Testis (tissue), 3 donors: ENCODE results near the gene PDS5A. TPM values are rescaled to one million over a fixed set of nuclear protein-coding genes. Genes with fewer than 3 reads are reported as not detected.
"Not testable (repeated sequence)": the region's sequence is repeated elsewhere in the genome, so short reads cannot be mapped to it uniquely, and the experiment has no call there.

Experiments used
- DNase-seq: peaks from one replicate; pipeline ENCODE4 v3.0.0-alpha.2; 2019
- H3K27ac ChIP-seq, 2 donors: fragments of 200-600 bp; sonication (generic); one replicate each; pipeline ENCODE4 v1.5.1; 2019
- H3K27me3 ChIP-seq: fragments of 200-600 bp; sonication (generic); one replicate; pipeline ENCODE4 v1.5.1; 2019
- H3K36me3 ChIP-seq: fragments of 200-600 bp; sonication (generic); one replicate; pipeline ENCODE4 v1.5.1; 2017; ENCODE audit warnings: low read depth; ENCODE audit errors: missing control alignments
- H3K4me1 ChIP-seq: fragments of 200-600 bp; sonication (generic); one replicate; pipeline ENCODE4 v1.5.1; 2019
- H3K4me3 ChIP-seq, 2 donors: fragments of 200-600 bp; sonication (generic); one replicate each; pipeline ENCODE4 v1.5.1; 2017 to 2019
- H3K9me3 ChIP-seq: fragments of 200-600 bp; sonication (generic); one replicate; pipeline ENCODE4 v1.5.1; 2017
- POLR2A ChIP-seq: fragments of 450-650 bp; IDR thresholded peaks from one replicate; pipeline ENCODE4 v1.6.1; 2017; ENCODE audit warnings: antibody characterized with exemption, mild to moderate bottlenecking, moderate library complexity
- WGBS, 2 donors: methylation state at CpG; one replicate each; pipeline ENCODE4 v1.1.5; 2018; 5-methylcytosine and 5-hydroxymethylcytosine counted together
- intact Hi-C: fragments of 100-400 bp; cut with DNase I; formaldehyde crosslinking; loops from one replicate; pipeline ENCODE4 v1.15.1; 2023; ENCODE audit warnings: low total_unique reads
- polyA plus RNA-seq: library from polyadenylated mRNA; stranded (reverse); fragments of 350-450 nt; fragmentation: Illumina TruSeq; extraction: RNeasy Lipid Tissue Mini Kit (QIAGEN cat#74804); gene quantifications from one replicate; pipeline ENCODE4 v1.2.3, GENCODE V29; 2014; ENCODE audit warnings: low read depth, low replicate concordance; ENCODE audit not compliant: insufficient read depth
- small RNA-seq, 2 donors: library from RNA; depleted of rRNA; stranded (forward); fragments of <200 nt; gene quantifications; one replicate each; pipeline ENCODE3, GENCODE V24; 2016
- total RNA-seq, 2 donors: library from RNA; depleted of rRNA; stranded (reverse); fragments of >200 nt; gene quantifications; one replicate each; pipeline ENCODE4 v1.2.3, GENCODE V29; 2016
- TF ChIP-seq, protein P1 (sequence below), 3 experiments: fragments of 450-650 bp in 2 of 3; fragments of 200-600 bp in 1 of 3; sonication (generic) in 1 of 3; IDR thresholded peaks; one replicate each; pipeline ENCODE4 v1.5.1; 2016 to 2019; ENCODE audit warnings: antibody characterized with exemption in 3 of 3, mild to moderate bottlenecking in 2 of 3, moderate library complexity in 1 of 3

Gene PDS5A
- total and polyA plus RNA-seq, 3 donors from 2014 or later = 20.7 to 61.7 (median 61.3) TPM

DNA sequence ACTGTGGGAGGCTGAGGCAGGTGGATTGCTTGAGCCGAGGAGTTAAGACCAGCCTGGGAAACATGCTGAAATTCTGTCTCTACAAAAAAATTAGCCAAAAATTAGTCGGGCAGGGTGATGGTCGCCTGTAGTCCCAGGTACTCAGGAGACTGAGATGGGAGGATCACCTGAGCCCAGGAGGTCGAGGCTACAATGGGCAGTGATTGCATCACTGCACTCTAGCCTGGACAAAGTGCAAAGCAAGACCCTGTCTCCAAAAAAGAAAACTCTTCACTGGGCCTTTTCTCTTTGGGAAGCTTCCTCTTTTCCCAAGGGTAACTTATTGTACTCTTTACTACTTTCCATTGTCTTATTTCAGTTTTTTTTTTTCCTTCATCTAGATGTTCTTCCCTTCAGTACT lies 190.9 kb downstream of the PDS5A start:
- no peak for TF ChIP-seq POLR2A
- TF ChIP-seq, protein P1, sequence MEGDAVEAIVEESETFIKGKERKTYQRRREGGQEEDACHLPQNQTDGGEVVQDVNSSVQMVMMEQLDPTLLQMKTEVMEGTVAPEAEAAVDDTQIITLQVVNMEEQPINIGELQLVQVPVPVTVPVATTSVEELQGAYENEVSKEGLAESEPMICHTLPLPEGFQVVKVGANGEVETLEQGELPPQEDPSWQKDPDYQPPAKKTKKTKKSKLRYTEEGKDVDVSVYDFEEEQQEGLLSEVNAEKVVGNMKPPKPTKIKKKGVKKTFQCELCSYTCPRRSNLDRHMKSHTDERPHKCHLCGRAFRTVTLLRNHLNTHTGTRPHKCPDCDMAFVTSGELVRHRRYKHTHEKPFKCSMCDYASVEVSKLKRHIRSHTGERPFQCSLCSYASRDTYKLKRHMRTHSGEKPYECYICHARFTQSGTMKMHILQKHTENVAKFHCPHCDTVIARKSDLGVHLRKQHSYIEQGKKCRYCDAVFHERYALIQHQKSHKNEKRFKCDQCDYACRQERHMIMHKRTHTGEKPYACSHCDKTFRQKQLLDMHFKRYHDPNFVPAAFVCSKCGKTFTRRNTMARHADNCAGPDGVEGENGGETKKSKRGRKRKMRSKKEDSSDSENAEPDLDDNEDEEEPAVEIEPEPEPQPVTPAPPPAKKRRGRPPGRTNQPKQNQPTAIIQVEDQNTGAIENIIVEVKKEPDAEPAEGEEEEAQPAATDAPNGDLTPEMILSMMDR (IDR thresholded peaks at IDR 0.05) = no peak
- intact Hi-C loops = no loop called here
- H3K36me3 ChIP-seq = no peaks in the 10 kb centered on the region
- H3K27ac ChIP-seq = no peak overlapping the region
- no peaks in the 10 kb centered on the region for H3K4me1 ChIP-seq
- no peak for DNase-seq
- 76 to 81% methylated on average over 4 of the region's 4 CpGs for WGBS, 2 donors
- H3K9me3 ChIP-seq = no peaks in the 10 kb centered on the region
- no peak overlapping the region for H3K4me3 ChIP-seq
- no peaks in the 10 kb centered on the region for H3K27me3 ChIP-seq

DNA sequence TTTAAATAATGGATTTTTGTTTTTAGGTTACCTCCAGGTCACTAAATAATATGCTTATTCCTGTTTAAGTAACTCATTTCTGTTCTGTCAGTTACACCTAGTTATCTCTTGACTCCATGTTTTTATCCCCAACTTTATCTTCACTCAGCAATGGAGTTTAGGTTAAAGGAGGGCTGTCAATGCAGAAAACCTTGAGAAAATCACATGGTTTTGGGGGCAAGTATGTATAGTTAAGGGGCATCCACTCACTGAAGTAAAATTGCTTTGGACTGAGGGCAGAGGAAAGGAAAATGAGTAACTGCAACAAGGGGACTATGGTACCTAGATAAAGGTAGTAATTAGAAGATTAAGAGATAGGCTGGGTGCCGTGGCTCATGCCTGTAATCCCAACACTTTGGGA lies 192.6 kb downstream of the PDS5A start:
- no peaks in the 10 kb centered on the region for H3K9me3 ChIP-seq
- H3K27me3 ChIP-seq = no peaks in the 10 kb centered on the region
- no peak overlapping the region for H3K4me3 ChIP-seq
- 46 to 50% methylated on average over 1 of the region's 1 CpG for WGBS, 2 donors
- intact Hi-C loops = no loop called here
- H3K36me3 ChIP-seq = no peaks in the 10 kb centered on the region
- H3K4me1 ChIP-seq = no peaks in the 10 kb centered on the region
- no peak for TF ChIP-seq POLR2A
- TF ChIP-seq, protein P1 (IDR thresholded peaks at IDR 0.05) = no peak
- no peak for DNase-seq
- no peak overlapping the region for H3K27ac ChIP-seq

DNA sequence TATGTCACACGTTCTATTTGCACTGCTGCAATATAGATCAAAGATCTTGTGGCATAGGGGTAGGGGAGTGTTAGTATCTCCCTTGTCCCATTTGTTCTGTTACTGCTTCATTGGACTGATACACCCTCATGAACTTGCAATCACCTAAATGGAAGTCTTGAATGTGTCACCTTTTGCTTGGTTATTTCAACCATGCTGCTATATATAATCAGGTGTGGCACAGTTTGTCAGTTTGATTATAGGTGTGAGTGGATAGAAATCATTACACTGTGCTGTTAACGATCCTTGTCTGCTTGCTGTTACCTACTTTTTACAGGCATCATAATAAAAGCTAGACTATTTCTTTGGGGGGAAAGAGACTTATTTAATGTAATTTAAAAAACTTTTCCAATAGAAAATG lies 195.7 kb downstream of the PDS5A start:
- intact Hi-C loops = not testable (repeated sequence)

More for the DNA sequence above, 195.7 kb downstream of the PDS5A start:
- H3K9me3 ChIP-seq, H3K36me3 ChIP-seq, H3K4me3 ChIP-seq, DNase-seq, H3K4me1 ChIP-seq, H3K27me3 ChIP-seq, H3K27ac ChIP-seq: not testable (repeated sequence)
- 93 to 98% methylated on average over 2 of the region's 2 CpGs for whole genome bisulfite sequencing, 2 donors

Small RNA genes within 50 kb of the gene (small RNA-seq; reads per million reads assigned to genes)
- gene RNA5SP159 = 0 reads per million in 2 donors

Other genes with a start within 250 kb of the PDS5A start
- gene N4BP2, start 78.9 kb upstream of the PDS5A start, total RNA-seq = 10 to 100 TPM in 1 of 2 donors, 1 to 10 TPM in 1; 8.5 to 14.6 TPM
- gene N4BP2, start 78.9 kb upstream of the PDS5A start, polyA plus RNA-seq = 3.9 TPM
- 1 to 10 TPM in 1 of 2 donors, under 1 TPM in 1; 0.39 to 1.2 TPM for gene RHOH, start 219.1 kb upstream of the PDS5A start, total RNA-seq
- 2.5 TPM for gene RHOH, start 219.1 kb upstream of the PDS5A start, polyA plus RNA-seq